GM12878 (cell line): Measurements from ENCODE around the gene MED31. TPM values are rescaled to one million over a fixed set of nuclear protein-coding genes. Genes with fewer than 3 reads are reported as not detected.

Source experiments
- BCL3 ChIP-seq: IDR thresholded peaks from 2 replicates; pipeline ENCODE4 v1.6.1; 2011; ENCODE audit warnings: borderline replicate concordance, low read depth, mild to moderate bottlenecking, moderate library complexity, low read length; ENCODE audit not compliant: insufficient read depth, poor library complexity, severe bottlenecking
- CHD1 ChIP-seq: IDR thresholded peaks from 2 replicates; pipeline ENCODE4 v1.6.1; 2012; ENCODE audit warnings: low read depth, low read length, improper control_type of control experiment
- PAX5 ChIP-seq: IDR thresholded peaks from 2 replicates; pipeline ENCODE4 v1.6.1; 2011; ENCODE audit warnings: low read depth, low read length, borderline replicate concordance
- PBX3 ChIP-seq: IDR thresholded peaks from 2 replicates; pipeline ENCODE4 v1.6.1; 2011; ENCODE audit warnings: mild to moderate bottlenecking, low read depth, low read length, moderate library complexity; ENCODE audit not compliant: insufficient replicate concordance
- PRDM15 ChIP-seq: fragments of 450-650 bp; formaldehyde crosslinking; IDR thresholded peaks from 2 replicates; pipeline ENCODE4 v1.4.0; 2020; ENCODE audit warnings: mild to moderate bottlenecking, moderate library complexity
- REST ChIP-seq: IDR thresholded peaks from 2 replicates; pipeline ENCODE4 v1.6.1; 2012; ENCODE audit warnings: mild to moderate bottlenecking, low read depth, low read length
- SREBF2 ChIP-seq: IDR thresholded peaks from 2 replicates; pipeline ENCODE4 v1.6.1; 2012; ENCODE audit warnings: mild to moderate bottlenecking, low read length
- ZBTB11 ChIP-seq: fragments of 450-650 bp; formaldehyde crosslinking; IDR thresholded peaks from 2 replicates; pipeline ENCODE4 v1.5.0; 2022; ENCODE audit warnings: mild to moderate bottlenecking, missing genetic modification characterization
- ZBTB4 ChIP-seq: fragments of 450-650 bp; formaldehyde crosslinking; IDR thresholded peaks from 2 replicates; pipeline ENCODE4 v1.4.0; 2022; ENCODE audit warnings: mild to moderate bottlenecking, moderate library complexity
- polyA plus RNA-seq, 11 experiments: library from polyadenylated mRNA; depleted of rRNA in 4 of 11; unstranded in 6 of 11; stranded (reverse) in 5 of 11; fragments of >200 nt; fragmentation: Nextera tagmentation in 4 of 11; fragmentation: Illumina TruSeq in 1 of 11; extraction: Ambion mirVana in 4 of 11; extraction: Trizol in 1 of 11; gene quantifications; 1 replicate in 1 of 11; 2 replicates in 10 of 11; pipeline versions ENCODE4 v1.2.1 to v1.2.3, GENCODE V29; 2011 to 2016; ENCODE audit warnings: inconsistent platforms in 2 of 11, missing spikeins in 2 of 11, low read depth in 1 of 11
- total RNA-seq, 4 experiments: library from RNA; depleted of rRNA in 3 of 4; stranded (reverse); fragments of >200 nt in 3 of 4; fragmentation: Illumina TruSeq in 1 of 4; extraction: Trizol in 1 of 4; gene quantifications; 2 replicates each; pipeline versions ENCODE4 v1.2.1 to v1.2.3, GENCODE V29; 2013 to 2021

The MED31 gene
- total and polyA plus RNA-seq, 10 of the 15 experiments (the other 5 are each of a cell fraction or from before 2014, with no cell fraction given), result 14.4 to 71.1 (median 34.6) TPM

- TF ChIP-seq PRDM15 (CRISPR knock-in tag) (no peak), ZBTB4 (CRISPR knock-in tag) (no peak), SREBF2 (no peak), PBX3 (no peak), BCL3 (no peak), PAX5 (no peak), REST (no peak), CHD1 (no peak), ZBTB11 (CRISPR knock-in tag) (no peak)
- TF ChIP-seq, all 136 proteins: peak for 0
Observed at GRCh38 chr17:6683081-6683684, 31.8 kb upstream of the MED31 start (continued).
